GM21528 (cell line): ENCODE measurements around the gene BCR.
"Not testable (repeated sequence)": the region's sequence is repeated elsewhere in the genome, so short reads cannot be mapped to it uniquely, and the experiment has no call there.

Experiments used
- ATAC-seq: cut with Tn5 transposase; IDR thresholded peaks from one replicate; pipeline ENCODE4 v1.9.1; 2021; ENCODE audit warnings: mild to moderate bottlenecking, moderate library complexity; ENCODE audit not compliant: unreplicated experiment, low FRiP score

Gene BCR

DNA sequence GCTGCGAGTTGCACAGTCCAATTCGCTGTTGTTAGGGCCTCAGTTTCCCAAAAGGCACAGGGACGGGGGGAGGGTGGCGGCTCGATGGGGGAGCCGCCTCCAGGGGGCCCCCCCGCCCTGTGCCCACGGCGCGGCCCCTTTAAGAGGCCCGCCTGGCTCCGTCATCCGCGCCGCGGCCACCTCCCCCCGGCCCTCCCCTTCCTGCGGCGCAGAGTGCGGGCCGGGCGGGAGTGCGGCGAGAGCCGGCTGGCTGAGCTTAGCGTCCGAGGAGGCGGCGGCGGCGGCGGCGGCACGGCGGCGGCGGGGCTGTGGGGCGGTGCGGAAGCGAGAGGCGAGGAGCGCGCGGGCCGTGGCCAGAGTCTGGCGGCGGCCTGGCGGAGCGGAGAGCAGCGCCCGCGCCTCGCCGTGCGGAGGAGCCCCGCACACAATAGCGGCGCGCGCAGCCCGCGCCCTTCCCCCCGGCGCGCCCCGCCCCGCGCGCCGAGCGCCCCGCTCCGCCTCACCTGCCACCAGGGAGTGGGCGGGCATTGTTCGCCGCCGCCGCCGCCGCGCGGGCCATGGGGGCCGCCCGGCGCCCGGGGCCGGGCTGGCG lies at the start of gene BCR:
Gene BCR (plus strand): TSS at position 209 of the 592 bp plus-strand sequence. CDS start 452 bp downstream, outside the sequence.
- ATAC-seq, result no peak

DNA sequence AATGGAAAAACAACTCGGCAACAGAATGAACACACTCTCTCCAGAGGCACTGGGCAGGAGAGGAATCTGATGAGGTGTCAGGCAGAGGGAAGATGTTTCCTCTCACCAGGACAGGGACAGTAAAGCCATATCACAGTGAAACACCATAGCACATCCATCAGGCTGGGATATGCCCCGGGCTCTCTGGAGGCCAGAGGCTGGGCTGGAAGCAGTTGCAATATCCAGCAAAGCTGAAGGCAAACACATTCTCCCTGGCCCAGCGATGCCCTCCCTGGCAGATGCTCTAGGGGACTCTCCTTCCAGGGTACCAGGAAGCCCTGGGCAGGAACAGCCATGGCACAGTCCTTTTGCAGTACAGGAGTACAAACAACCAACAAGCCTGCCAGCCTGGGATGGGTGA lies 49.6 kb upstream of the BCR start:
- no peak for ATAC-seq

DNA sequence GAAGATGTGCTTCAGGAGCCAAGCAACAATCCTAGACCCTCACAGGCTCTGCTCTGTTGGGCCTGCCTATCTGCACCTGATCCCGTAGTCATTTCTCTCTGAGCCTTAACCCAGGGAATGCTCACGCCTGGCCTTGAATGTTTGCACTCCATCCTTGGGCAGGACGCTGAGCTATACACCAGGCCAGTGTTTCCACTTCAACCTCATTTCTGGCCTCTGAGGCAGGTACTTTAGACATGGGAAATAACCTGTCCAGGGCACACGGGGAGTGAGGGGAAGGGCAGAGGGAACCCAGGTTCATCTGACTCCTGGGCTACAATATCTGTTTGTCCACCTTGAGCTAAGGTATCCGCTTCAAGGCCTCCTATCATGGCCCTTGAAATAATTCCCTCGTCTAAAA lies 48.4 kb upstream of the BCR start:
- ATAC-seq, result no peak

DNA sequence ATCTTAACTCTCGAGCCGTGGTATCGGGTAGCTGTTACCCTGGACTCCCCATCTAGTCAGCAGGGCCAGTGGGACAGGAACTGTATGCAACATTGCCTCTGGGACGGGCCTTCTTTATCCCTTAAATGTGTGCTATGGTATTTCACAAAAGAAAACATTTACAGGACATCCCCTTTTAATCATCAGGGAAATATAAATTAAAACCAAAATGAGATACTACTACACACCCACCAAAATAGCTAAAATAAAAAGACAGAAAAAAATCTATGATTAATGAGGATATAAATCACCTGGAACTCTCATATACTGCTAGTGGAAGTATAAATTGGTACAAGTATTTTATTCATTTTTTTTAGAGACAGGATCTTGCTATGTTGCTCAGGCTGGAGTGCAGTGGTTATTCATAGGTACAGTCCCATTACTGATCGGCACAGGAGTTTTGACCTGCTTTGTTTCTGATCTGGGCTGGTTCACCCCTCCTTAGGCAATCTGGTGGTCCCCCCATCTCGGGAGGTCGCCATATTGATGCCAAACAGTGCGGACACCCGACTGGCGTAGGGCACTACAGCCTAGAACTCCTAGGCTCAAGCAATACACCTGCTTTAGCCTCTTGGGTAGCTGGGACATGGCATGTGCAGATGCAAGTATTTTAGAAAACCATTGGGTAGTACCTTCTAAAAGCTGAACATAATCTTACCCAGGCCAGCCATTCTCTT lies 47.8 kb upstream of the BCR start:
- ATAC-seq, result no peak

DNA sequence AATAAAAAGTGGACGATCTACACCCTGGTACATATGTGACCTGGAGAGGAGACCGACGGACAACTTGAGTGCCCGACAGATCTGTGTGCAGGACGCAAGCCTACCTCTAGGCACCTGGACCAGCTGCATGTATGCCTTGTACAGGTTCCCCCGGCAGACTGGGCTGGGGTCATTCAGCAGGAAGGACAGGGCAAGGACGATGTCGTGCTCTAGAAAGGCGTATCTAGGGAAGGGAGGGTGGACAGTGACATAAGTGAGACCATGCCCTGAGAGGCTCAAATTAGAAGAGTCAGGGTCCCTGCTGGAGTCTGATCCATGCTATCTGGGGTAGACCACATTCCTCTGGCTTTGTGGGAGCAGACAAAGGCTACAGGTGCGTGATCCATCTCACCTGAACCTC lies 46.4 kb upstream of the BCR start:
- no peak for ATAC-seq

DNA sequence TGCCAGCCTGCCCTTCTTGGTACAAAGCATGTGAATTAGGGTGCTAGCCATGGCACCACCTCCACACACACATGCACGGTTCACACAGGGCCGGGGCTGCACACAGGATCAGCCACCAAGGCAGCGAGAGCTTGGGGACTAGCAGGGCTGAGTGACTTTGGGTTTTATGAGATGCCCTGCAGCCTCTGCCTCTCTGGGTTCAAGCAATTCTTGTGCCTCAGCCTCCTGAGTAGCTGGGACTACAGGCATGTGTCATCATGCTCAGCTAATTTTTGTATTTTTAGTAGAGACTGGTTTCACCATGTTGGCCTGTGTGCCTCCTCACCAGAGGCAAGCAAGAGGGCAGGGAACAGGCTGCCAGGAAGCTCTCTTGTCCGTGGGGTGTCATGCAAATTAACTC lies 43.3 kb upstream of the BCR start:
- not testable (repeated sequence) for ATAC-seq

DNA sequence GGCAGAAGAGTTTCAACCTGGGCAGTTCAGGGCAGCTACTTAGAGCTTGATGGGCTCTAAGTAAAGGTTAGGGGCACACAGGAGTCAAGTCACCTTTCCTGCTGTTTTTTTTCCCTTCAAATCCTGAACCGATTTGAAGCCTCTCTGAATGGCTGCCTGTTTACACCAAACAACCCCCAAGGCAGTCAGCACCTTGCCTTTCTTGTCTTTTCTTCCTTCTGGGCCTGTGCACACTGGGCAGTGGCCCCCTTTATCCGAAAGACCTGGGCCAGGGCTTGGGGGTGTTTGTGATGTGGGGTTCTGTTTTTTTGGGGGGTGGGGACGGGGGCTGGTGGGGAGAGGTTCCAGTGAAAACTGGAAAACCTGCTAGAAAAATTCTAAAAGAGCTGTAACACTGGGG lies 42.8 kb upstream of the BCR start:
- no peak for ATAC-seq

DNA sequence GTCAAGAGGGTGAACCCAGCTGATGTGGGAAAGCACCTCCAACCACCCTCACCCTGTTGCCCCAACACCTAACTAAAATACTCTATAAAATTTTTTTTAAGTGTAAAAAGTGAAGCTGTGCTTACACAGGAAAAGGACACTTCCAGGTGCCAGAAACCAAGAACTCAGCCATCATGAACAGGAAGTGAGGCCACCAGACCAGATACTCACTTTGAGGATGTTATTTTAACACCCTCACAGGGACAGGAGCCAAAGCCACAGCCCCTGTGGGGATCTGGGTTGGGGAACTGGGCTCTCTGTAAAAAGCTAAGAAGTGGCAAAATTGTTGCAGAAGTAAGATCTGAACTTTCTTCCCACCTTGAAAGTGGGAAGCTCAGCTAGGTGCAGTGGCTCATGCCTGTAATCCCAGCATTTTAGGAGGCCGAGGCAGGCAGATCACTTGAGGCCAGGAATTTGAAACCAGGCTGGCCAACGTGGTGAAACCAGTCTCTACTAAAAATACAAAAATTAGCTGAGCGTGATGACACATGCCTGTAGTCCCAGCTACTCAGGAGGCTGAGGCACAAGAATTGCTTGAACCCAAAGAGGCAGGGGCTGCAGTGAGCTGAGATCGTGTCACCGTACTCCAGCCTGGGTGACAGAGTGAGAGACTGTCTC lies 42.3 kb upstream of the BCR start:
- ATAC-seq, result peak; percentile 48

DNA sequence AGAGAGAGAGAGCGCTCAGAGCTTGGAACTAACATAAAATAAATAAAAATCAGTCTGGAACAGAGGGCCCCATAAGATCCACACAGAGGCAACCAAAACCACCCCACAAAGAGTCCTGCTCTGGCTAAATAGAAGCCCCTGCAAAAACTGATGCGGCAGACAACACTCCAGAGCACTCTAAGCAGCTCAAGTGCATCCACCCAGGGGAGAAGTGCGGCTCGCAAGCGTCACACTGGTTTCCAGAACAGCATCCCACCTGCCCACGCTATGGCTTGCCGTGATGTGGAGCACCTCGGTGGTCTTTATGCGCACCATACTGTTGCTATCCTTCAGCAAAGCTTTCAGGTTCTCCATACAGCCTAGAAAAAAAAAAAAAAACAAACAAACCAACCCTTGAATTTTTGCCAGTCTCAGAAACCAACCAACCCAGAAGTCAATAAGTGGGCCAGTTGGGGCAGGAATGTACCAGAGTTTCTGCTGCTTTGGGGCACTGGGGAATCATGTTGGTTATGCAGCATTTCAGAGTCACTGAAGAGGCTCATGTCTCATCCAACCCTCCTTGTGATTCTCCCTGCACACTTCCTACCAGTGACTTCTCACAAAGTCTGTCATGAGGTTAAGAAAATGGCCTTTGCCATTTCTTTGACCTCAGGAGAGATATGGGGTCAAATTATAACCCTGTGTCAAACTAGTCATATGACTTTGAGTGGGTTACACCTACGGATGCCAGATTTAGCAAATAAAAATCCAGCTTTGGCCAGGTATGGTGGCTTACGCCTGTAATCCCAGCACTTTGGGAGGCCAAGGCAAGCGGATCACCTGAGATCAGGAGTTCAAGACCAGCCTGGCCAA lies 41.5 kb upstream of the BCR start:
- no peak for ATAC-seq

DNA sequence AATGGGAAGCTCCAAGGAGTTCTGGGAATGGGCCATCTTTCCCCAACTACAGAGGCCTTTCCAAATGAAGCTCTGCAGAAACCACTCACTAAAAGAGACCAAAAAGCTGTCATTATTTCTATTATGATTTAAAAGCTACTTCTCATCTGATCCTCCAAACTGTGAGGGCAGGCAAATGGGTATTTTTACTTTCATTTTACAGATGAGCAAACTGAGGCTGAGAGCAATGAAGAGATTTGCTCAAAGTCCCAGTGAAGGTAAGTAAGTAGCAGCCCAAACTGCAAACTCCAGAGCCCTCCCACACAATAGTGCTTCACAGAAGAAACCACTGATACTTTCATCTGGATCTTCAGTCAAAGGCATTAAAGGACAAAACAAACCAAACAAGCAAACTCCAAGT lies 39.9 kb upstream of the BCR start:
- no peak for ATAC-seq

DNA sequence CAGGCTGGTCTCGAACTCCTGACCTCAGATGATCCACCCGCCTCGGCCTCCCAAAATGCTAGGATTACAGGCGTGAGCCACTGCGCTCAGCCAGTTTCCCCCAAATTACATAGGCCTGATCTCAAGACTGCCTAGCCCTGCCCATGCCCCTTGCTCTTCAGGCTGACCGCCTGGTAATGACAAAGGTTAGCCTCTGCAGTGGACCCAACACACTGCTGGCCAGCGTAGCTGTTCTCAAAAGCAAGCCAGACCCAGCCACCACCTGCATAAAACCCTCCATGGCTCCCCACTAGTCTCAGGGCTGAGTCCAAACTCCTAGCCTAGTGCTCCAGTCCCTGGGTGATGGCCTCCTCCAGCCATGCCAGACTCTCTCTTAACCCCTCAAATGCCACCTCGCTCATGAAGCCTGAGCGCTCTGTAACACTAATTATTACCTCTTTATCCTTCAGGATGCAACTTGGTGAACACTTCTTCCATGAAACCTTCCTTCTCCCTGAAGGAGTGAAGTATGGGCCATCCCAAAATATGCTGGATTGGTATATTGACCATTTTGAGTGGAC lies 37.7 kb upstream of the BCR start:
- no peak for ATAC-seq

DNA sequence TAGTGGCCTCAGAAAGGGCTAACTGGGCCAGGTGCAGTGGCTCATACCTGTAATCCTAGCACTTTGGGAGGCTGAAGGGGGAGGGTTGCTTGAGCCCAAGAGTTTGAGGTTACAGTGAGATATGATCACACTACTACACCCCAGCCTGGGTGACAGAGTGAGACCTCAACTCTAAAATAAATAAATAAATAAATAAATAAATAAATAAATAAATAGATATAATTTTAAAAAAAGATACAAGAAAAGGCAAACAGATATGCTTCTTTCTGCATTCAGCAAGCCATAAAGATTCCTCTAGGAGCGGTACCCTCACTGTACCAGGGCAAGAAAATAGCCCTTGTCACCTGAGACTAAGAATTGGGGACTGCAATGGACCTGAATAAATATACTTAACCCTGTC lies 37.2 kb upstream of the BCR start:
- ATAC-seq, result no peak

DNA sequence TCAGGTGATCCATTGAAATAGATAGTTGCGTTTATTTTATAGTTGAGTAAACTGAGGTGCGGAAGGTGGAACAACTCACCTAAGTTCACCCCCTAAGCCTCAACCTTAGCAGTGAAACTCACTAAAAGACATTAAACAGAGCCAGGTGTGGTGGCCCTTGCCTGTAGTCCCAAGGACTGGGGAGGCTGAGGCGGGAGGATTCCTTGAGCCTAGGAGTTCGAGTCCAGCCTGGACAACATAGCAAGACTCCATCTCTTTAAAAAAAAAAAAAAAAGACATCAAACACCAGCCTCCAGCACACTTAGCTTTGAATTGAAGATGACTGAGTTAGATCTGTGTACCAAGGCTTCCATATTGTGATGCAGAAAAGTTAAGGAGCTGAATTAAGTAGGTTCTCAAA lies 35.9 kb upstream of the BCR start:
- ATAC-seq, result no peak

DNA sequence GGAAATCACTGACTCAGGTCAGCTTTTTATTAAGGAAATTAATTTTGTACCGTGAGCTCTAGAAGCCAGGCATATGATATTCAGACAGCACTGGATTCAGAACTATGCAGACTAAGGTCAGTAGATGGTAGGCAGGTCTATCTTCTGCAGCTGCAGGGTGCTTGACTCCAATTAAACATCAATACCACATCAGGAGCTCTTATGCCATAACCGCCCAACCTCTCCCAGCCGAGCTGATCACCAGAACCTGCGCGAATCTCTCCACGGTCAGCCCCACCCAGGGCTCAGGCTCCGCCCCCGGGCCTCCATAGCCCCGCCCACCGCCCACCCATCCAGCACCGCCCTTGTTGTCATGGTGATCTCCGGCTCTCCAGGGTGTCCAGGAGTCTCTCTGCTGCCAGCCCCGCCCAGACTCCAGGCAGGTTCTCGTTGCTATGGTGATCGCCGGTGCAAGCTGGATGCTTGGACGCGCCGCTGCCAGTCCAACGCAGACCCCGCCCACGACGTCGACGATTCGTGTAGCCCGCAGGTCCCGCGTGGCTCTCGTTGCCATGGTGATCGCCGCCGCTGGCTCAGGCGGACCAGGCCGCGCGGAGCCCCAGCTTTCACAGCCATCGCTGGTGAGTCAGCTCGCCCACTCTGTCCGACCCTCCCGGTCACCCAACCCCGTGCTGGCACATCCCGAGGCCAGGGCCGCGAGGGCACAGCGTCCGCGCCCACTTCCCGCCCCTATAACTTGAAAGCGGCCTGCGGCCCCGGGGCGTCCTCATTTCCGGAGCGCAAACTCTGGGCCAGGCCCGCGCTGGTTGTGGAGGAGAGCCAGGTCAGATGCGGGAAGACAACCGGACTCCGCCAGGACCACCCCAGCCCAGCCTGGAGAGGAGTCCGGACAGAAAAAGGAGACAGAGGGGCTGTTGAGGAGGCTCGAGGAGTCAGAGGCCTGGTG lies 35.1 kb upstream of the BCR start, which contains the start of gene RAB36:
Gene RAB36 (plus strand): TSS at position 546 of the 946 bp plus-strand sequence. CDS start 1,140 bp downstream, outside the sequence.
- ATAC-seq, result no peak

DNA sequence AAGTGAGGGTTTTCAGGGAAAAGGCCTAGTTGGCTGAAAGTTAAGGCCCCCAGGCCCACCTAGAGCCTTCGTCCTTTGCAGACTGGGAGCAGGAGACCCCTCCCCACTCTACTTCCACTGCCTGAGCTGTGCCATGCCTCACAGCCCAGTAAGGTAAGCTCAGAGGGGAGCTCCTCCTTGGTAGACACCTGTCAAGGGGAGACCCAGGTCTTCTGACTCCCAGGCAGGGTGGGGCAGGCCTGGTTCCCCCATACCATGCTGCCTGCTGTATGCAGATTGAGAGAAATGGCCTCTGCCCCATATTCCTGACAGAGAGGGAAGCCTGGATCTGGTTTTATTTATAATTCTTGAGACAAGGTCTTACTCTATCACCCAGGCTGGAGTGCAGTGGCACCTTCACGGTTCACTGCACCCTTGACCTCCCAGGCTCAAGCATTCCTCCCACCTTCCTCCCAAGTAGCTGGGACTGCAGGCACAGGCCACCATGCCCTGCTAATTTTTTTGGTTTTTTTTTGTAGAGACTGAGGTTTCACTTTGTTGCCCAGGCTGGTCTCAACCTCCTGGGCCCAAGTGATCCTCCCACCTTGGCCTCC lies 34.3 kb upstream of the BCR start:
- no peak for ATAC-seq

DNA sequence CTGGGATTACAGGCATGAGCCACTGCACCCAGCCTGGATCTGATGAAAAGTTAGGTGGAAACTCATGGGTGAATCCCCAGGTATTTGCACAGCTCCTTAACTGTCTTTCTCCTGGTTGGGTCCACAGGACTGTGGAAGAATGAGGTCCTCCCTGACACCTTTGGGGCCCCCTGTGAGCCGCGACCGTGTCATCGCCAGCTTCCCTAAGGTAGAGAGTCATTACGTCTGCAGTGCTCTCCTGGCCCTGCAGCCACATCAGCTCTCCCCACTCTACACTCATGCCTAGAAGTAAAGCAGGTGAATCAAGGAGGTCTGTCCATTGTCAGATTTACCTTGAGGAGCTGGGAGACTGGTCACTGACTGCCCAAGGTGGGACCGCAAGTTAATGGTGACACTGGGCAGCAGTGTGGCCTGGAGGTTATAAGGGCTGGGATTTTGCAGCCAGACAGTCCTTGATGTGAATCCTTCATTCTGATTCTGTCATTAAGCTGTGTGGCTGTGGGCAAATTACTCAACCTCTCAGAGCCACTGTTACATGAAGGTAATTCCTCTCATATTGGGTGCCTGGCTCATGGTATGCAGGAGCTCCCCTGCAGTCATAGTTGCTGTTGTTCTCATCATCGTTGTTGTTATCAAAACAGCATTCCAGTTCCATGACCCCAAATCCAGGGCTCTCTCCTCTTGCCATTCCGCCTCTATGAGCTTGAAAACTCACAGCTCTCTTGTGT lies 33.7 kb upstream of the BCR start:
- no peak for ATAC-seq

DNA sequence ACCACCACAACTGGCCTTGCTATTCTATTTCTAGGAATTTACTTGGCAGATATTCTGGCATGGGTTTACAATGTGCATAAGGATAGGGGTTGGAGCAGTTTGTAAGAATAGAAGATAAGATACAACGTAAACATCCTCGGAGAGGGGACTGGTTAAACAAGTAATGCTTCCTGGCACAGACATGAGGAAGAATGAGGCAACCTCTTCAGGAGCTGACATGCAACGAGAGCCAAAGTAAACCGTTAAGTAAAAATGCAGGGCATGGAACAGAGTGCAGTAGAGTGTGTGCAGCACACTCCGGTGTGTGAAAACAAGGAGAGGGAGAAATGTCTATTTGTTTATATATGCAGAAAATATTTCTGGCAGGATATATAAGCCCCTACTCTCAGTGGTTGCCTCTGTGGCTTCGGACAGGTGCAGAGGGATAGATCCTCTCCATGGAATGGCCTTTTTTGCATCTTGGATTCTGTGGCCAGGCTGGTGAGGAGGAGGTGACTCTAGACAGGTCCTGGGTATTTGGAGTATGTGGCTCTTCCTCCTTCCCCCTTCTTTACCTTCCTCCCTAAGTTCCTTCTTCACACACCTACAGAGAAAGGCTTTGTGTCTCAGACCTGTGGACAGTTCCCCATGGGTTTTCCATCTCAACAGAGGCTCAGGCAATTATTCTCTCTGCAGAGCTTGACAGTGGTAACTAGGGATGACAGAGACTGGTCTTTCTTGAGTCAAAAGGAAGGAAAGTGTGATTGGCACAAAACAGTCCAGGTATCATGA lies 32.5 kb upstream of the BCR start:
- no peak for ATAC-seq

DNA sequence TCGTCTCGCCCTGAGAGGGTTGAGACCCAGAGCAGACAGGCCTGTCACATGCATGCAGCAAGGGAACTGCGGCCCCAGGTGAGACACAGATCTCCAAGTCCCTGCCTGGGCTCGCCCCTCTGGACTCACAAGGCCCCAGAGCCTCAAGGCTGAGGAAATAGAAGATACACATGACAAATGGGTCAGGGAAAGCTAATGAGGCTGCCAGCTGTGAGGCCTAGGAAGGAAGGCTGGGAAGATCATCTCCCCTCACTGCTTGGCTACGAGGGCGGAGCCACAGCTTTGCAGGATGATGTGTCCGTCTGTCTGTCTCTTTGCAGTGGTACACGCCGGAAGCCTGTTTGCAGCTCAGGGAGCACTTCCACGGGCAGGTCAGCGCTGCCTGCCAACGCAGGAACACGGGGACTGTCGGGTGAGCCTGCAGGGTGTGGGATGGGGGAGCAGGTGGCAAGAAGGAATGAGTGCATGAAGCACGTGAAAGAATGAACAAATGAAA lies 30.5 kb upstream of the BCR start:
- no peak for ATAC-seq
